Lung (tissue), 16 donors: ENCODE data around the gene LMF1. TPM values are rescaled to one million over a fixed set of nuclear protein-coding genes. Genes with fewer than 3 reads are reported as not detected.
A peak's percentile ranks its signal among the peaks of the same experiment; 100 is the strongest.

ENCODE experiments used
- ATAC-seq: fragments of 200-7000 bp; cut with Tn5 transposase; one replicate; pipeline ENCODE4 v1.9.1; 2020; ENCODE audit warnings: moderate number of reproducible peaks; ENCODE audit not compliant: insufficient read depth, low FRiP score
- DNase-seq, 3 donors: peaks; one replicate each; pipeline ENCODE4 v3.0.0-alpha.2; 2013 to 2017
- H3K27ac ChIP-seq, 2 donors: one replicate each; pipeline ENCODE4 v1.5.1; 2013; ENCODE audit warnings: mild to moderate bottlenecking in 2 of 2, moderate library complexity in 2 of 2, control low read depth in 1 of 2, inconsistent platforms in 1 of 2, low read depth in 1 of 2, low read length in 1 of 2
- H3K27me3 ChIP-seq, 3 donors: one replicate each; pipeline ENCODE4 v1.5.1; 2013; ENCODE audit warnings: low read length in 2 of 3; ENCODE audit not compliant: control insufficient read depth in 3 of 3, insufficient read depth in 3 of 3
- H3K36me3 ChIP-seq, 4 donors: one replicate each; pipeline ENCODE4 v1.5.1; 2013; ENCODE audit warnings: low read length in 4 of 4, mild to moderate bottlenecking in 1 of 4, moderate library complexity in 1 of 4; ENCODE audit not compliant: control insufficient read depth in 4 of 4, insufficient read depth in 4 of 4
- H3K4me1 ChIP-seq, 5 donors: one replicate each; pipeline ENCODE4 v1.5.1; 2013; ENCODE audit warnings: low read length in 5 of 5, mild to moderate bottlenecking in 2 of 5, moderate library complexity in 1 of 5; ENCODE audit not compliant: control insufficient read depth in 5 of 5, insufficient read depth in 5 of 5
- H3K4me3 ChIP-seq: one replicate; pipeline ENCODE4 v1.5.1; 2013; ENCODE audit warnings: mild to moderate bottlenecking, control low read depth, moderate library complexity
- H3K9ac ChIP-seq, 2 donors: one replicate each; pipeline ENCODE4 v1.5.1; 2013; ENCODE audit warnings: low read length in 2 of 2, control low read depth in 1 of 2; ENCODE audit not compliant: insufficient read depth in 1 of 2
- H3K9me3 ChIP-seq, 4 donors: one replicate each; pipeline ENCODE4 v1.5.1; 2013; ENCODE audit warnings: low read length in 3 of 4, mild to moderate bottlenecking in 1 of 4, moderate library complexity in 1 of 4; ENCODE audit not compliant: control insufficient read depth in 4 of 4, insufficient read depth in 3 of 4
- CTCF ChIP-seq: IDR thresholded peaks from 2 replicates; pipeline ENCODE4 v1.5.1; 2012; ENCODE audit warnings: mild to moderate bottlenecking; ENCODE audit errors: control extremely low read depth, extremely low read depth
- WGBS, 2 donors: extraction: QIAGEN DNeasy Blood & Tissue Kit; methylation state at CpG; one replicate each; pipeline ENCODE4 v1.1.7; 2013; 5-methylcytosine and 5-hydroxymethylcytosine counted together
- long read RNA-seq, 5 donors: transcript quantifications; one replicate each; lab custom pipeline, GENCODE V29; 2026
- polyA plus RNA-seq, 2 donors: library from polyadenylated mRNA; stranded (reverse); fragments of 200-250 nt; gene quantifications; one replicate each; pipeline ENCODE4 v1.2.1, GENCODE V29; 2013
- total RNA-seq, 2 donors: library from RNA; depleted of rRNA in 1 of 2; stranded (reverse); fragments of >200 nt in 1 of 2; gene quantifications; one replicate each; pipeline ENCODE4 v1.2.1, GENCODE V29; 2014 to 2021
- donor health status: control.
- donor health status: control.
- donor health status: Bipolar disorder and iron deficiency.
- donor health status: healthy.
- donor health status: DM: yes; HTN: yes; CAD: no.

LMF1 gene
- total RNA-seq, result 10 to 100 TPM; 22.1 to 23.7 TPM
- polyA plus RNA-seq, result 10 to 100 TPM in 1 of 2 donors, 1 to 10 TPM in 1; 9.1 to 19.0 TPM
- long read RNA-seq, donor 1, partial matches to known transcripts, result 0 of 7 reads
- long read RNA-seq, donor 1, other reads (novel, unspliced or antisense), result 0 of 7 reads
- long read RNA-seq, donor 2, result 0 reads
- long read RNA-seq, donor 3, result 0 reads
- long read RNA-seq, donor 4, partial matches to known transcripts, result 0 of 1 reads
- long read RNA-seq, donor 4, other reads (novel, unspliced or antisense), result 0 of 1 reads
- long read RNA-seq, donor 5, partial matches to known transcripts, result 0 of 3 reads
- long read RNA-seq, donor 5, other reads (novel, unspliced or antisense), result 0 of 3 reads

GRCh38 chr16:970766-971581 lies at the start of gene LMF1:
Gene LMF1, minus strand, starts transcription at chr16:970984. Its CDS starts 4 bp downstream, at chr16:970980.
- Histone ChIP-seq H3K9me3 (peaks cover 0 to 3% (median 0%) of the 10 kb centered on the region in 4 donors), H3K36me3 (peaks cover 0 to 17% (median 5%) of the 10 kb centered on the region in 4 donors), H3K4me1 (peaks cover 3 to 21% (median 8%) of the 10 kb centered on the region in 5 donors), H3K4me3 (peak within 1 kb of the TSS; percentile 65), H3K9ac (no peak within 1 kb of the TSS), H3K27me3 (no peaks in the 10 kb centered on the region), H3K27ac (peak within 1 kb of the TSS; percentile 72 to 93)
- peak; percentile 92 to 96 (median 92) for DNase-seq
- peak; percentile 98 for ATAC-seq
- TF ChIP-seq CTCF, result no peak
- 5% methylated on average over 51 to 71 of the region's 71 CpGs for WGBS, 2 donors

- ATAC-seq, result no peak
- no peak overlapping the region for H3K4me3 ChIP-seq
- peaks cover 0 to 13% (median 0%) of the 10 kb centered on the region in 3 donors for H3K27me3 ChIP-seq
- H3K9ac ChIP-seq, result no peak overlapping the region
- no peak for DNase-seq
- H3K9me3 ChIP-seq, result no peaks in the 10 kb centered on the region
- no peak for TF ChIP-seq CTCF
- 69 to 86% methylated on average over 11 of the region's 11 CpGs for WGBS, 2 donors
- H3K36me3 ChIP-seq, result no peaks in the 10 kb centered on the region
- H3K4me1 ChIP-seq, result peaks cover 0 to 7% (median 2%) of the 10 kb centered on the region in 5 donors
- H3K27ac ChIP-seq, result no peak overlapping the region
These were observed 49.3 kb upstream of the LMF1 start for GRCh38 chr16:1020091-1020399.

GRCh38 chr16:1019231-1020090 lies 48.7 kb upstream of the LMF1 start:
- H3K27me3 ChIP-seq, result peaks cover 0 to 13% (median 0%) of the 10 kb centered on the region in 3 donors
- DNase-seq, result peak; percentile 40 to 49 (median 41)
- ATAC-seq, result no peak
- no peak overlapping the region for H3K9ac ChIP-seq
- TF ChIP-seq CTCF, result no peak
- 50 to 80% methylated on average over 66 of the region's 66 CpGs for WGBS, 2 donors
- H3K36me3 ChIP-seq, result no peaks in the 10 kb centered on the region
- H3K27ac ChIP-seq, result no peak overlapping the region
- H3K4me1 ChIP-seq, result peaks cover 0 to 8% (median 3%) of the 10 kb centered on the region in 5 donors
- H3K9me3 ChIP-seq, result no peaks in the 10 kb centered on the region
- no peak overlapping the region for H3K4me3 ChIP-seq
